Stomach smooth muscle (tissue), 2 donors: Measurements from ENCODE around the gene MTURN.

Source experiments
- H3K27ac ChIP-seq: one replicate; pipeline ENCODE4 v1.7.0; 2013; ENCODE audit warnings: mild to moderate bottlenecking, low read length, inconsistent platforms
- H3K27me3 ChIP-seq, 2 donors: one replicate each; pipeline ENCODE4 v1.7.0; 2013; ENCODE audit warnings: low read length in 2 of 2; ENCODE audit not compliant: insufficient read depth in 2 of 2, control insufficient read depth in 1 of 2
- H3K36me3 ChIP-seq, 2 donors: one replicate each; pipeline ENCODE4 v1.7.0; 2013; ENCODE audit warnings: low read length in 2 of 2; ENCODE audit not compliant: control insufficient read depth in 2 of 2, insufficient read depth in 2 of 2
- H3K4me1 ChIP-seq: one replicate; pipeline ENCODE4 v1.7.0; 2013; ENCODE audit warnings: low read length; ENCODE audit not compliant: control insufficient read depth, insufficient read depth
- H3K4me3 ChIP-seq, 2 donors: one replicate each; pipeline ENCODE4 v1.7.0; 2013; ENCODE audit warnings: low read length in 2 of 2
- H3K9ac ChIP-seq, 2 donors: one replicate each; pipeline ENCODE4 v1.7.0; 2013; ENCODE audit warnings: low read length in 2 of 2, mild to moderate bottlenecking in 1 of 2
- H3K9me3 ChIP-seq, 2 donors: one replicate each; pipeline ENCODE4 v1.7.0; 2013; ENCODE audit warnings: low read length in 2 of 2; ENCODE audit not compliant: control insufficient read depth in 2 of 2
- donor health status: healthy.
- donor health status: Pancreatic carcinoma.

Gene MTURN

DNA sequence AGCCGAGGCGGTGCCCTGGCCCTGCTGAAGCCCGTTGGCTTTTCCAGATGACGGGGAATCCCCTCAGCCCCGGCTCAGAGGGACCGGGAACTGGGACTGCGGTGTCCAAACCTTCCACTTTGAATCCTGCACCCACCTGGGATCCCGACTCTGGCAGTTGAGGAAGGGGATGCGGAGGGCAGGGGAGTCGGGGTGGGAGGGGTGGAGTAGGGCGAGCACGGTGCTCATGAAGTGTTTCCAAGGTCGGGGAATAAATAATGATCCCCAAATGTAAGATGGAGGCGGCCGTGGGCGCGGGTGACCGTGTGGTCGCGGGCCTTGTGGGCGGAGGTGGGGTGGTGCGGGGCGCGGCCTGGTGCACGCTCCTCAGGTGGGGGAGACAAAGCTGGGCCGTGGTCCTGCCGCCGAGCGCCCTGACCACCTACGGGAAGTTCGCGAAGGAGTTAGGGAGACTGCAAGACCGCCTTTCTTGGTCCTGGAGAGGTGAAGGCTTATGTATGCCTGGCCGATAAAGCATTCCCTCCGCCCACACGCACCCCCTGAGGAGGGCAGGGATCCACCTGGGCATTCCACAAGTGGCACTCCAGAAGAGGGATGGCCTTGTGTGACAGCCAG lies 1.4 kb downstream of the MTURN start:
- no peaks in the 10 kb centered on the region for H3K27me3 ChIP-seq
- no peaks in the 10 kb centered on the region for H3K36me3 ChIP-seq
- H3K27ac ChIP-seq, result peak overlapping the region; percentile 62
- H3K9ac ChIP-seq, result peak overlapping the region; percentile 75 to 76
- H3K4me3 ChIP-seq, result peak overlapping the region; percentile 68 to 92
- H3K9me3 ChIP-seq, result no peaks in the 10 kb centered on the region
- H3K4me1 ChIP-seq, result peaks cover 27% of the 10 kb centered on the region

DNA sequence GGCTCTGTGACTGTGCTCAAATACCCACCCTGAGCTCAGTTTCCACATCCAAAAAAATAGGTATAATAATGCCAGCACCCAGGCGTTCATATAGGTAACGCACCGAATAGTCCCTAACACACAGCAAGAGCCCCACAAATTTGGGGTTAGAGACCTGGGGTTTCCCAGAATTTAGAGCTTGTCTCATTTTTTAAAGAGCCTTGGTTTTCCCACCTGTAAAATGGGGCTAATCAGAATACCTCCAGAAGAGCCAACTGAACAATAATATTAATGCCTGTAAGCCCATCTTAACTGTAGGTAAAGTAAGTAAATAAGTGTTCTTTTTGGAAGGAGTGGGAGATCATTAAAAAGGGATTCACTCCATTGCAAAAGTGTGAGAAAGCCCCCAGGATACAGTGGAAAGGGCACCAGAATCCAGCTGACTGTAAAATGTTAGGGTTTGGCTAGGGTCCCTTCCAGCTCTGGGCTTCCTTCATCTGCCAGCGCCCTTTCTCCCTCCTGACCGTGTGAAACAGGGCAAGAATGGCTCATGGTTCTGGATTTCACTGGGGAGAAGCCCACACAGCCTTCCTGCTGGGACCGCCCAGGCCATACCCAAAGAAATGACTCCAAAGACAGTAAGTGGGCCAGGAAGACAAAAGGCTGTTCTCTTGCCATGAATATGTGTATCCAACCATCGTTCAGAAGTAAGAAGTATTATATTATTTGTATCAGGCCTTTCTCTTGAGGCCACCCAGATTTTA lies 2.1 kb downstream of the MTURN start:
- Histone ChIP-seq H3K9ac (peak overlapping the region; percentile 47 to 76), H3K4me3 (peak overlapping the region; percentile 68 to 92), H3K4me1 (peaks cover 33% of the 10 kb centered on the region), H3K27ac (peak overlapping the region; percentile 62), H3K36me3 (no peaks in the 10 kb centered on the region), H3K27me3 (no peaks in the 10 kb centered on the region), H3K9me3 (no peaks in the 10 kb centered on the region)

DNA sequence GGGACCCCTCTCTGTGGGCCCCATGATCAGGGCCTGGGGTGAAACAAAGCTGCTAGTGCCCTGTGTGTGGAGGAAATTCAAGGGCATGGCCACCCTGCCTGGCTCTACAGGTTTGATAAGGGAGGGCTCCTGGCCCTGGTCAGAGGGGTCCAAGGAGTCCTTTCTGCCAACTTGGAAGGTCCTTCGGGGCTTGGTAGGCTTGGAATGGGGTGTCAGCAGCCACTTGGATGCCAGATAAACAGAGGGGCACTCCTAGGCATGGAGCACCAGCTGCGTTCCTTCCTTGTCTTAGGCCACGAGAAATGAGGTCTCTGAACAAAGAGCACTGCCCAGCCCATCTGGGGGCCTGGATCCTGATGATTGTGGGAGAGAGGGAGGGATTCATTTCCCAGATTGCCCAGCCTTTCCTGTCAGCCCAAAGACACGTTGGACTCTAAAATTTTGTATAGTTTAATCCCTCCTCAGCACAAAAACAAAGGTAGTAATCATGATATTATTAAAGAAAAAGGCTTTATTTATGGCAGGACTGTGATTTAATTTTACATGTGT lies 5.1 kb downstream of the MTURN start:
- no peak overlapping the region for H3K27ac ChIP-seq
- no peaks in the 10 kb centered on the region for H3K27me3 ChIP-seq
- H3K9ac ChIP-seq, result no peak overlapping the region
- no peaks in the 10 kb centered on the region for H3K9me3 ChIP-seq
- peaks cover 35% of the 10 kb centered on the region for H3K4me1 ChIP-seq
- H3K4me3 ChIP-seq, result no peak overlapping the region
- no peaks in the 10 kb centered on the region for H3K36me3 ChIP-seq

DNA sequence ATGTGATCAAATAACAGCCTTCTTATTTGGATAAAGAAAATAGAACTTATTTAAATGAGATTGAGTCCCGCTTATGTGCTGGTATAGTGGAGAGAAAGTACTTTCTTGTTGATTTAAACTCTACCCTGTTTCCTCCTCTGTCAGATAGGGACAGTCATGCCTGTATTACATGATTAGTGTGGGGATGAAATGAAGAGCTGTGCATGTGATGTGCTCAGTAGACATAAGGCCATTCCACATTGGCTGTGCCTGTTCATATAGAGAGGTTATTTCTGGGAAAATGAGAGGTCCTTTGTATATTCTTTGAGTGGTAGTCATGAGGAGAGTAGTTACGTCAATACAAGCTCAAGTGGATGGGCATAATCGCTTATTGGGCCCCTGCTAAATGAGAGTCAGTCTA lies 5.7 kb downstream of the MTURN start:
- H3K9ac ChIP-seq, result no peak overlapping the region
- H3K9me3 ChIP-seq, result no peaks in the 10 kb centered on the region
- peaks cover 35% of the 10 kb centered on the region for H3K4me1 ChIP-seq

DNA sequence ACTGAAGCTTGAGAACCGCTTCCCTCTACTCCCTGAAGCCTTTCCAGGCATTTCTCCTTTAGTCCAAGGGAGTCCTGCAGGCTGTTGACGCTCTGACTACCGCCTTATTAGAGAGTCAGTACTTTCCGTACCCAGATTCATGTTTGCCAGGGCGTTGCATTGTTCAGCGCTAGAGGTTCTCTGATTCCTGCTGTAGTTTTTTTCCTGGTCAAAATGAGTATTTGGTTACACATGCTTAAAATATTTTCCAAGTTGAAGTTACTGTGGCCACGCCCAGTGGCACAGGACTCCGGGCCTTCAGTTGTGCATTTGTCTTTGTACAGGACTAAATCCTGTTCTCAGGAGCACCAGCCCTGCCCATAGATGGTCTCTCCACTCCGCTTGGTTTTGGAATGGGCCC lies 7.9 kb downstream of the MTURN start:
- Histone ChIP-seq H3K27me3 (no peaks in the 10 kb centered on the region), H3K4me1 (peaks cover 30% of the 10 kb centered on the region), H3K9ac (peak overlapping the region in 1 of 2 donors; percentile 29), H3K4me3 (peak overlapping the region in 1 of 2 donors; percentile 29), H3K36me3 (no peaks in the 10 kb centered on the region), H3K9me3 (no peaks in the 10 kb centered on the region), H3K27ac (peak overlapping the region; percentile 62)

More for the DNA sequence above, 5.7 kb downstream of the MTURN start:
- no peaks in the 10 kb centered on the region for H3K27me3 ChIP-seq
- no peaks in the 10 kb centered on the region for H3K36me3 ChIP-seq
- H3K4me3 ChIP-seq, result no peak overlapping the region
- H3K27ac ChIP-seq, result no peak overlapping the region

DNA sequence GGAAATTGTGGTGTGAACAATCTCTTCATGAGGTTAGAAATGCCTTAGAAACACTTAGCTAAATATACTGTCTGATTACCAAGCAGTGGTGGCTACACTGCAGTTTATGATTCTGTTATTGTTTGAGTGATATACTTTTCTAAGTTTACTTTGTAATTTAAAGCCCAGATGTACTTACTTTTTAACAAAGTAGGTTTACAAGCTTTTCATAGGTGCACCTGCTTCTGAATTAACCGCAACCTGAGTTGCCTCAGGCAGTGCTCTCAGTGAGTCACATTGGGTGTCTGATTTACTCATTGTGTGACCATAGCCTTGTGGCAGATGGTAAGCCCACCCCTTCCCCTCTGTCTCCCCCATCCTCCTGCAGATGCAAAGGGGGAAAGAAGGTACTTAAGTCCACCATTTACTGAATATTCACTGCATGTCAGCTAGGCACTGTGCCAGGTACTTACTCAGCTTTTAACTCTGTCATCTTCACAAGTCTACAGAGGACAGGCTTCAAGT lies 9.0 kb downstream of the MTURN start:
- no peaks in the 10 kb centered on the region for H3K9me3 ChIP-seq
- H3K4me1 ChIP-seq, result peaks cover 32% of the 10 kb centered on the region
- H3K9ac ChIP-seq, result no peak overlapping the region
- peak overlapping the region; percentile 62 for H3K27ac ChIP-seq
- no peak overlapping the region for H3K4me3 ChIP-seq
- no peaks in the 10 kb centered on the region for H3K27me3 ChIP-seq
- peaks cover 0 to 2% of the 10 kb centered on the region in 2 donors for H3K36me3 ChIP-seq

DNA sequence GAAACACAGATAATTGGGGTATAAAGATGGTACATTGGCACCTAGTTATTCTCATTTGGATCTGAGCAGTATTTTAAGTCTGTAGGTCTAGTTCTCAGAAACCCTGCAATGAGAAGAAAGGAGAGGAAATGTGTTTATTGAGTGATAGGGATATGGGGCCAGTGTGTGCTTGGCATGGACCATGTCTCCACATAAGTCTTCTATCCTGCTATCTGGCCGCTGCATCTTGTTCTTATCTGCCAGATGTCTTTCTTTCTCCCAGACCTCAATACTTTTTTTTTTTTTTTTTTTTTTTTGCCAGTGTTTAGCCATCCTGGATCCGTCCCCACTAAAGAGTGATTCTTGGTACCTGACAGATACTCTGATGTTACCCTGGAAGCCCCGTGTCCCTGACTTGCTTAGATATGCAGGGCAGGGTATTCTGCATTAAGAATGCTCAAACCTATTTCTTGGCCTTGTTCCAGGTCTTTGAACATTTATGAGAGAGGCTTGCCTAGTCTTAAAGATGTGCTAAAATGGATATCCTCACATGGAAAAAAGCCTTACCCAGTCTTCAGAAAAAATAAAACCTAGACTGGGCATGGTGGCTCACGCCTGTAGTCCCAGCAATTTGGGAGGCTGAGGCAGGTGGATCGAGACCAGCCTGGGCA lies 10.0 kb downstream of the MTURN start:
- H3K27ac ChIP-seq, result no peak overlapping the region
- H3K4me1 ChIP-seq, result peaks cover 30% of the 10 kb centered on the region
- H3K27me3 ChIP-seq, result no peaks in the 10 kb centered on the region
- H3K9me3 ChIP-seq, result no peaks in the 10 kb centered on the region
- no peak overlapping the region for H3K4me3 ChIP-seq
- no peak overlapping the region for H3K9ac ChIP-seq
- H3K36me3 ChIP-seq, result peaks cover 0 to 6% of the 10 kb centered on the region in 2 donors

DNA sequence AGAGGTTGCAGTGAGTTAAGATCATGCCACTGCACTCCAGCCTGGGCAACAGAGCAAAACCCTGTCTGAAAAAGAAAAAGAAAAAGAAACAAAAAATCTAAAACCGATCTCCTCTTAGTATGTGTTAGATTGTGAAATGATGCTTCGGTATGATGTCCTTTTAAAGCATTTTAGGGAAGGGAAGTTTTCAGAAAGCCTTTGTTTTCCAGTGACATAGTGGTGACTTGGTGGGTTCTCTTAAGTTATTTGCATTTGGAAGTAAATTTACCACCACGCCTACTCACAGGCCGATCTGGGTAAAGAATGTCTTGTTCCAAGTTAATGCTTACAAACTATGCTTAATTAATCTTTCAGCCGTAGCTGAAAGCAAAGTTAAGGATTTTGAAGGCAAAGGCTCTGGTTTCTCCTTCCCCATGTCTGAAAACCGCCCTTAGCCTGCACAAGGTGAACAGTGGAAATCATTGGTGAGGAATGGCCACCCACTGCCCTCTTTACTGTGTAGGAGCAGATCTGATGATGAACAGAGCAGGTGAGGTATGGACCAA lies 10.7 kb downstream of the MTURN start:
- no peak overlapping the region for H3K27ac ChIP-seq
- H3K4me1 ChIP-seq, result peaks cover 29% of the 10 kb centered on the region
- no peaks in the 10 kb centered on the region for H3K9me3 ChIP-seq
- no peaks in the 10 kb centered on the region for H3K27me3 ChIP-seq
- H3K9ac ChIP-seq, result no peak overlapping the region
- peaks cover 0 to 10% of the 10 kb centered on the region in 2 donors for H3K36me3 ChIP-seq
- H3K4me3 ChIP-seq, result no peak overlapping the region

DNA sequence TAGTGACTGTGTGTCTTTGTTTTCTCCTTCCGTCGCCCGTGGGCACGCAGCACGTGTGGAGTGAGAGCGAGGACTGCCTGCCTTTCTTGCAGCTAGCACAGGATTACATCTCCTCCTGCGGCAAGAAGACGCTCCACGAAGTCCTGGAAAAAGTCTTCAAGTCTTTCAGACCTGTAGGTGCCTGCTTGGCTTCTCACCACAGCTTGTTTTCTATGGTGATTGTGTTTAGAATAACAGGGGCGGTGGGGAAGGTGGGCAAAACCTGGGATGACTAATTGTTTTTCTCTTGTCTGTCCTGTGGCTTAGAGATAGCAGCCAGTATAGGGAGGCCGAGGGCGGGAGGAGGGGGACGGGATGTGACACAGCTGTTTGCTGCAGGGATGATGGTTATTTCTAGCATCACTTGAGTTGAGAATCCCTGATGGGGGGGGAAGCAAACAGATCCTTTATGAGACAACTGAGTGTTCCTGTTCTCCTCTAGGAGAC lies 11.4 kb downstream of the MTURN start:
- Histone ChIP-seq H3K9ac (no peak overlapping the region), H3K4me1 (peaks cover 29% of the 10 kb centered on the region), H3K9me3 (no peaks in the 10 kb centered on the region), H3K36me3 (peaks cover 0 to 11% of the 10 kb centered on the region in 2 donors), H3K4me3 (no peak overlapping the region), H3K27me3 (no peaks in the 10 kb centered on the region), H3K27ac (peak overlapping the region; percentile 2)

DNA sequence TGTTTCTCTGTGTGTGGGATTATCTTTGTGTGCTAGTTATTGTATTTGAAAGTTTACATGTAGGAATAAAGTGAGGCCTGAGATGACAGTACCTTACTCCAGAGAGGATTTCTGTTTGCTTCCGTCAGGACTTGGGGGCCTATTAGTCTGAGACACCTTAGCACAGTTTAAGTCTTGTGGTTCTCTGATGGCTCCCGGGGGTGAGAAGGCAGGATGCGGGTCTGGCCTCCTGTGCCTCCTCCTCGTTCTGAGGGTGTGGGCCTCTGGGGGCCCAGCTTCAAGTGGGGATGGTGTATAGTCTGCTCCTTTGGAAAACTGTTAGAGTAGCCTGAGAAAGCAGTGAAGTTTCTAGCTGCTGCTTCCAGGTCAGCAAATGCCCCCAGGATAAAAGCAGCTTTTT lies 12.4 kb downstream of the MTURN start:
- no peak overlapping the region for H3K9ac ChIP-seq
- H3K27me3 ChIP-seq, result no peaks in the 10 kb centered on the region
- H3K9me3 ChIP-seq, result no peaks in the 10 kb centered on the region
- no peak overlapping the region for H3K4me3 ChIP-seq
- peaks cover 2 to 13% of the 10 kb centered on the region in 2 donors for H3K36me3 ChIP-seq
- peaks cover 22% of the 10 kb centered on the region for H3K4me1 ChIP-seq
- no peak overlapping the region for H3K27ac ChIP-seq
